T-helper 9 cell (primary cell): Measurements from ENCODE around the gene RPTOR.

Experiments used
- DNase-seq: peaks from one replicate; pipeline ENCODE4 v3.0.0-alpha.2; 2020

RPTOR gene

DNA sequence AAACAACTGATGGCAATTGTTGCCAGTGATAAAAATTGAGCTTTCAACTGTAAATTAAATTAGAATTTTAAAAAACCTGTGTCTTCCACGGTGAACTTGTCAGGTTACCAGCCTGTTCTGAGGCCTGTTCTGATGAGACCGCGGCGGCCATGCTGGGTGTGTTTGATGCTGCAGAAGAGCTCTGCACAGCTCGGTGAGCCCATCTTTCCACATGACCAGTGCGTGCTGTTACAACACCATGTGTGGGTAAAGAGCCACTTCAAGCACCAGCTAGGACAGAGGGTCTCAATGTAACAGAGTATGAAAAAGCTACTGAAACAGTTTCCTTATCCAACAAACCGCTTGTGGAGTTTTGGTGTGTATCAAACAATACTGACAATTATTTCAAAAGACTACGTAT lies 48.5 kb downstream of the RPTOR start:
- DNase-seq: no peak

DNA sequence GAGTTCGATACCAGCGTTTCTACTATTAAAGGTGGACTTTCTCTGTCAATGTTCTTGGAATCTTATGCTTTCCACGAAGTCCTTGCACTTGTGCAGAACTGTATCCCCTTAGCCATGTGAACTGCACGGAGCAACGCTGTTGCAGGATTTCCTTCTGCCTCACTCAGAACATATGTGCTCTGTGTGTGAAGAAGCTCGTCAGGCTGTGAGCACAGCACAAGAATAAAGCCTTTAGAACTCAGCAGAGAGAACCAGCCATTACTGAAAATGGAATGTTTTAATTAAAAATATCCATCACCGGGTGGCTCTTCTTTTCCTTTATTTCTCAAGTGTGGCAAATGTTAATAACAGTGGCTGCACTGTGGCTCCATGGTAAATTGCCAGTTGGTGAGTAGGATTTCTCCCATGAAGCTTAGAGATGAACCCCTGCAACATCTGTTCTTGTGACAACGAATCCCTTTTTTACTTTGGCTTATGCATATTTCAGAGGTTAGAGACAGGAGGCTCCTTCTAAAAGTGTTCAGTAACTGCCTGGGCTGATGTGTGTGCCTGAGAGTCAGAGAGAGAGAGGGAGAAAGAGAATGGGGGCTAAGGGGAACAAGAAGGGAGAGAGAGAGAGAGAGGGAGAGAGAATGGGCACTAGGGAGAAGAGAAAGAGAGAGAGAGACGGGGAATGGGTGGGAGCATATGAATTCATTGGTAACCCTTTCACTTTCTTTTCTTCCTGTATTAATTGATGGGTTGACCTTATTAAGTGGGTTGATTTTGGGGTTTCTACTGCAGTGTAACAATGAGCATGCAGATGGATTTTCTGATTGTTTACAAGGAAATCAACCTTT lies 50.0 kb downstream of the RPTOR start:
- no peak for DNase-seq

GRCh38 chr17:80596760-80597608 lies 52.3 kb downstream of the RPTOR start:
- DNase-seq: no peak

GRCh38 chr17:80598813-80599545 lies 54.3 kb downstream of the RPTOR start:
- no peak for DNase-seq

GRCh38 chr17:80599546-80600305 lies 55.1 kb downstream of the RPTOR start:
- DNase-seq: no peak

DNA sequence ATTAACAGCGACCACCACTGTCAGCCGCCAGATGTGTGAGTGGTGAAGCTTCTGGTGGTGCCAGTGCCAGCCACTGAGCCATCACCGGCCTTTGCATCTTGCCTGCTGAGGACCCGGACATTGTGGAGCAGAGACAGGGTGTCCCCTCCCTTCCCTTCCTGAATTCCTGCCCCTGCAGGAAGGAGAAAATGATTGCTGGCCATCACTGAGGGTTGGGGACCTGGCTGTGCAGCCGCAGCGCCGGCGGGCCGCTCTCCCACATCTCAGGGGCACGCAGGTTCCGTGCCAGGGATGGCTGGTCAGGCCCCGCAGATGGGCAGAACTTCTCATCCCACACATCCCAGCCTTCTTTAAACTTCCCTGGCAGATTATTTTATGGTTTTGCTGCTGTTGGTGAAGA lies 56.5 kb downstream of the RPTOR start:
- no peak for DNase-seq

DNA sequence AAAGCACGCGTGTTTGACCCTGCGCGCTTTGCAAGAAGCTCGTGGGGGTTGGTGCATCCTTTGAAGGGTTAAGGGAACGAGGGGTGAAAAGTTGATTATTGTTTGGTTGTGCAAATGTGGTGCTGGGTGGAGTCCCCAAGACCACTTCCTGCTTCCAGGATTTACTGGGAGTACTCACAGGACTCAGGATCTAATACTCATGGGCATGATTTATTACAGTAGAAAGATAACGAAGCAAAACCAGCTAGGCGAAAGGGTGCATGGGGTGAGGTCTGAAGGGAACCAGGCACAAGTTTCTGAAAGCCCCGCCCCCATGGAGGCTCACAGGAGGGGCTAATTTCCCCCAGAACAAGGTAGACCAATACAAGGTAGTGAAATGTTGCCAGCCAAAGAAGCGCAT lies 58.8 kb downstream of the RPTOR start:
- no peak for DNase-seq

GRCh38 chr17:80604009-80604669 lies 59.5 kb downstream of the RPTOR start:
- DNase-seq: no peak

- DNase-seq: no peak
Measured at GRCh38 chr17:80604670-80605010, 60.0 kb downstream of the RPTOR start.

- DNase-seq: no peak
Measured at GRCh38 chr17:80605326-80606066, 60.9 kb downstream of the RPTOR start.

DNA sequence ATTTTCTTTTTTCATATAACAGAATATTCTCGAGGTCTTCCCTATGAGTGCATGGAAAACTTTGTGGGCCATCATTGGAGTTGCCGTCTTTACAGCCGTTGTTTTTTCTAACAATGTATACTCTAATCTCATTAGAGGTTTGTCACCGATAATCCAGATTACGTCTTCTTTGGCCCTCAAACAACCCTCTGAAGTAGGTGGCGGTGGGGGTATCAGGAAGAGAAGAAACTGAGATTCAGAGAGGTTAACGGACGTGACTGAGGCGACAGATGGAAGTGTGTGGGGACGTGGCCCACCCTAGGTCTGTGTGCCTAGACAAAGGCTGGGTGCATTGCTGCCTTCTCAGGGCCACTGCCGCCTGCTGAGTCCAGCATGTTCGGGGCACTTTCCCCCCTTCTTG lies 63.7 kb downstream of the RPTOR start:
- DNase-seq: no peak

DNA sequence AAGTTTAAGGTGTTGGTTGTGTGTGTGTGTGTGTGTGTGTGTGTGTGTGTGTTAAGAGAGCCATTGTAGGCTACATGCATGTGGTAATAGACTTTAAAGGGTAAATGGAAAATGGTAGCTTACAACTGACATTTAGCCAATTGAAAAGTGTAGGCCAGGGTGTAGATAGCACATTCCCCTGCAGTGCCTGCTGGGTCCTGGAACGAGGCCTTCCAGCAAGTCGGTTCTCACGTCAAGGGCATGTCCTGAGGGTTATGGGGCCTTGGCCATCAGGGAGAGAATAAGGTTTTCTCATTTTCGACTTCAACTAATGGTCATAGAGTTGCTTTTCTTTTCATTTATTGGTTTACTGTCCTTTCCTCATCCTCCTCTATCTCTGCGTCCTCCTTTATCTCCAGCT lies 65.1 kb downstream of the RPTOR start:
- no peak for DNase-seq

DNA sequence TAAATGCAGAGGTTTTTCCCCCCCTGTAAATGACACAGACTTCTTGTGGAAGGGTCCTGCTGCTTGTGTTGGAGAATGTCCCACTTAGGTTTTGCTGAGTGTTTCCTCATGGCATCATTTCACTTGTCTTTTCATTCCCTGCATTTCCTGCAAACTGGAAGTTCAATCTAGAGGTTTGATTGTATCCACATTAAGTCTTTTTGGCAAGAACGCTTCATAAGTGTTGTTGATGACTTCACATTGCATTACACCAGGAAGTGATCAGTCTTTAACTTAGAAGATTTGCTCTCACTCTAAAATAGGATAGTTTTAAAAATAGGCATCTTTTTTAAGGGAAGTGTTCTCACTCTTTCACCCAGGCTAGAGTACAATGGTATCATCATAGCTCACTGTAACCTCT lies 67.2 kb downstream of the RPTOR start:
- DNase-seq: no peak

GRCh38 chr17:80612997-80613731 lies 68.5 kb downstream of the RPTOR start:
- DNase-seq: no peak

GRCh38 chr17:80613732-80614071 lies 69.1 kb downstream of the RPTOR start:
- DNase-seq: no peak

GRCh38 chr17:80614332-80615047 lies 69.9 kb downstream of the RPTOR start:
- DNase-seq: no peak

- no peak for DNase-seq
Measured at GRCh38 chr17:80615376-80615775, 70.7 kb downstream of the RPTOR start.

- no peak for DNase-seq
Measured at GRCh38 chr17:80616705-80617104, 72.1 kb downstream of the RPTOR start.

DNA sequence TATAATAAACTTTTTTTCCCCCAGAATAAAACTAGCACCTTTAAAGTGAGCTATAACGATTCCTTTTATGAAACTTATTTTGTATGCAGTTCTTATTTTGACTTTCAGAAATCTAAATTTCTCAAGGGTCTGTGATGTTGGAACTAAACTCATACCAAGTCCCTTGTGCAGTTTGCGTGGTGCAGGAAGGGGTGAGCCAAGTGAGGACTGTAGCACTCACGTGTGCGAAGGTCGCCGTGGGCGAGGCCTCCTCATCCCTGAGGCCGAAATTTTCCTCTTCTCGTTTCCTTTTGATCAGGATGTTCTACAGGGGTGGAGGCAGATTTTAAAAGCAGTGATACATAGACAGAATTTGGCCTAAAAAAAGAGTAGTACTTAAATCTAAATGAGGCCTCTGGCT lies 73.7 kb downstream of the RPTOR start:
- no peak for DNase-seq
